SK-N-MC (cell line): Measurements from ENCODE around the gene ZNF550.

Source experiments
- DNase-seq: peaks from one replicate; pipeline ENCODE4 v3.0.0-alpha.2; 2011; ENCODE audit warnings: low read depth, low spot score
- H3K27ac ChIP-seq: fragments of 200-600 bp; sonication (generic); 2 replicates; pipeline ENCODE4 v1.5.1; 2016; ENCODE audit warnings: mixed run types
- H3K36me3 ChIP-seq: fragments of 200-600 bp; sonication (generic); 2 replicates; pipeline ENCODE4 v1.6.1; 2017; ENCODE audit warnings: antibody characterized with exemption, low read length, mixed read lengths; ENCODE audit not compliant: insufficient read depth
- H3K4me3 ChIP-seq: fragments of 200-600 bp; sonication (generic); 2 replicates; pipeline ENCODE4 v1.5.1; 2016
- H3K9ac ChIP-seq: fragments of 200-600 bp; sonication (generic); 2 replicates; pipeline ENCODE4 v1.8.0; 2017; ENCODE audit warnings: mixed run types, mixed read lengths; ENCODE audit not compliant: insufficient read length
- H3K9me3 ChIP-seq: fragments of 200-600 bp; sonication (generic); 2 replicates; pipeline ENCODE4 v1.6.1; 2017; ENCODE audit warnings: low read depth, mild to moderate bottlenecking, antibody characterized with exemption, low read length, moderate library complexity, mixed read lengths
- EZH2 ChIP-seq: fragments of 200-600 bp; sonication (generic); IDR thresholded peaks from one replicate; pipeline ENCODE4 v1.6.1; 2017; ENCODE audit warnings: antibody characterized with exemption
- FOXP2 ChIP-seq: optimal IDR thresholded peaks from 2 replicates; pipeline ENCODE3; 2011; ENCODE audit warnings: mild to moderate bottlenecking, moderate library complexity; ENCODE audit not compliant: insufficient read depth; ENCODE audit errors: extremely low read length, control extremely low read depth
- POLR2AphosphoS5 ChIP-seq: IDR thresholded peaks from 2 replicates; pipeline ENCODE4 v1.6.1; 2012; ENCODE audit warnings: mild to moderate bottlenecking, low read depth, low read length, borderline replicate concordance

The ZNF550 gene

GRCh38 chr19:57559404-57560025 lies at the start of gene ZNF550:
Gene ZNF550 (minus strand): TSS chr19:57559863. CDS start chr19:57559682, 181 bp downstream.
- peaks cover 11% of the 10 kb centered on the region; the same call in 1 of the 2 replicates for H3K9me3 ChIP-seq
- H3K27ac ChIP-seq = no peak within 1 kb of the TSS
- peak within 1 kb of the TSS; percentile 90 for H3K9ac ChIP-seq
- H3K4me3 ChIP-seq = peak within 1 kb of the TSS; percentile 97
- DNase-seq = peak; percentile 32
- TF ChIP-seq POLR2AphosphoS5 (peak; percentile 86), FOXP2 (no peak), EZH2 (no peak)
- peaks cover 20% of the 10 kb centered on the region for H3K36me3 ChIP-seq

GRCh38 chr19:57606931-57607330 lies 47.3 kb upstream of the ZNF550 start:
- Histone ChIP-seq H3K36me3 (peaks cover 38% of the 10 kb centered on the region), H3K9ac (no peak overlapping the region), H3K27ac (no peak overlapping the region), H3K9me3 (peaks cover 12% of the 10 kb centered on the region), H3K4me3 (no peak overlapping the region)
- no peak for TF ChIP-seq POLR2AphosphoS5
- no peak for TF ChIP-seq EZH2
- no peak for TF ChIP-seq FOXP2
- DNase-seq = no peak

GRCh38 chr19:57599761-57600383 lies 40.2 kb upstream of the ZNF550 start, which contains the start of gene ZNF530:
Gene ZNF530 (plus strand): TSS chr19:57599885. CDS start chr19:57604346, 4,461 bp downstream.
- Histone ChIP-seq H3K4me3 (peak within 1 kb of the TSS; percentile 87), H3K9me3 (peaks cover 4% of the 10 kb centered on the region; the same call in 1 of the 2 replicates), H3K36me3 (peaks cover 12% of the 10 kb centered on the region; the same call in 1 of the 2 replicates), H3K27ac (no peak within 1 kb of the TSS), H3K9ac (peak within 1 kb of the TSS; percentile 86)
- TF ChIP-seq POLR2AphosphoS5 (peak; percentile 64), FOXP2 (no peak)
- no peak for DNase-seq

- Histone ChIP-seq H3K9ac (peak overlapping the region; percentile 86), H3K4me3 (peak overlapping the region; percentile 87), H3K36me3 (peaks cover 7% of the 10 kb centered on the region; the same call in 1 of the 2 replicates), H3K9me3 (peaks cover 4% of the 10 kb centered on the region; the same call in 1 of the 2 replicates), H3K27ac (no peak overlapping the region)
- TF ChIP-seq EZH2 = no peak
- TF ChIP-seq FOXP2 = no peak
- no peak for TF ChIP-seq POLR2AphosphoS5
- no peak for DNase-seq
Measured at GRCh38 chr19:57599377-57599760, 39.7 kb upstream of the ZNF550 start.

GRCh38 chr19:57587529-57587928 lies 27.9 kb upstream of the ZNF550 start:
- TF ChIP-seq POLR2AphosphoS5 (no peak), FOXP2 (no peak), EZH2 (no peak)
- H3K9me3 ChIP-seq = no peaks in the 10 kb centered on the region
- DNase-seq = no peak

GRCh38 chr19:57583521-57584416 lies 24.1 kb upstream of the ZNF550 start, which contains the start of gene ZIK1:
Gene ZIK1 (plus strand): TSS chr19:57584145. CDS start chr19:57584357, 212 bp downstream.
- H3K9me3 ChIP-seq = peaks cover 5% of the 10 kb centered on the region; the same call in 1 of the 2 replicates
- no peak within 1 kb of the TSS for H3K9ac ChIP-seq
- peak; percentile 15; the same call in 1 of the 2 replicates for TF ChIP-seq POLR2AphosphoS5
- no peak for TF ChIP-seq FOXP2
- no peak for TF ChIP-seq EZH2
- H3K27ac ChIP-seq = no peak within 1 kb of the TSS
- H3K36me3 ChIP-seq = no peaks in the 10 kb centered on the region
- H3K4me3 ChIP-seq = peak within 1 kb of the TSS; percentile 35
- no peak for DNase-seq

More at GRCh38 chr19:57587529-57587928, 27.9 kb upstream of the ZNF550 start:
- Histone ChIP-seq H3K9ac (no peak overlapping the region), H3K27ac (no peak overlapping the region), H3K36me3 (no peaks in the 10 kb centered on the region), H3K4me3 (no peak overlapping the region)

- H3K9me3 ChIP-seq = peaks cover 5% of the 10 kb centered on the region; the same call in 1 of the 2 replicates
- TF ChIP-seq FOXP2 = no peak
- no peak for TF ChIP-seq EZH2
- no peak for TF ChIP-seq POLR2AphosphoS5
- no peak overlapping the region for H3K4me3 ChIP-seq
- DNase-seq = no peak
- H3K9ac ChIP-seq = no peak overlapping the region
- no peaks in the 10 kb centered on the region for H3K36me3 ChIP-seq
- no peak overlapping the region for H3K27ac ChIP-seq
Measured at GRCh38 chr19:57583104-57583520, 23.4 kb upstream of the ZNF550 start.
